ENCODE results near the gene AMMECR1L. TPM values are rescaled to one million over a fixed set of nuclear protein-coding genes. Genes with fewer than 3 reads are reported as not detected.

AMMECR1L gene
- total and polyA plus RNA-seq, 2 of the 13 experiments (the other 11 are each of a cell fraction or from before 2014, with no cell fraction given): 9.1 to 14.2 TPM

GRCh38 chr2:127857265-127857808 lies 28.4 kb downstream of the AMMECR1L start (continued):
- TF ChIP-seq GABPA (IDR thresholded peaks at IDR 0.05; ENCODE audit: low read depth, low read length) (no peak), GABPA (CRISPR knock-in tag; IDR thresholded peaks at IDR 0.05; ENCODE audit: low read depth) (peak; percentile 46; the same call in 1 of the 2 replicates), ZBTB20 (CRISPR knock-in tag; IDR thresholded peaks at IDR 0.05; ENCODE audit: borderline replicate concordance, low read depth) (peak; percentile 38; the same call in 1 of the 2 replicates), ZNF547 (CRISPR knock-in tag; IDR thresholded peaks at IDR 0.05) (0 out of 2 replicates have a peak, but pooled peaks have one; percentile 9), ZNF138 (CRISPR knock-in tag; IDR thresholded peaks at IDR 0.05; ENCODE audit: low read depth) (no peak), ZFP91 (CRISPR knock-in tag; IDR thresholded peaks at IDR 0.05; ENCODE audit: borderline replicate concordance) (no peak), RELA (CRISPR knock-in tag; IDR thresholded peaks at IDR 0.05) (no peak), CEBPB (IDR thresholded peaks at IDR 0.05; ENCODE audit: borderline replicate concordance, low read depth, low read length) (no peak), ZNF570 (CRISPR knock-in tag; IDR thresholded peaks at IDR 0.05; ENCODE audit: borderline replicate concordance) (no peak), TEF (CRISPR knock-in tag; IDR thresholded peaks at IDR 0.05) (no peak), ZNF724P (CRISPR knock-in tag; IDR thresholded peaks at IDR 0.05; ENCODE audit: borderline replicate concordance) (0 out of 2 replicates have a peak, but pooled peaks have one; percentile 35), SMAD9 (CRISPR knock-in tag; IDR thresholded peaks at IDR 0.05) (0 out of 2 replicates have a peak, but pooled peaks have one; percentile 11), TRIM24 (CRISPR knock-in tag; IDR thresholded peaks at IDR 0.05) (no peak), ZNF850 (CRISPR knock-in tag; conservative IDR thresholded peaks at IDR 0.05) (no peak), ZNF879 (CRISPR knock-in tag; IDR thresholded peaks at IDR 0.05) (peak; percentile 84; the same call in 1 of the 2 replicates), IKZF4 (CRISPR knock-in tag; IDR thresholded peaks at IDR 0.05; ENCODE audit: borderline replicate concordance, low read depth, not compliant biosample characterization) (no peak), KLF12 (CRISPR knock-in tag; IDR thresholded peaks at IDR 0.05; ENCODE audit: borderline replicate concordance) (no peak), WIZ (CRISPR knock-in tag; IDR thresholded peaks at IDR 0.05) (no peak), ZMAT3 (CRISPR knock-in tag; conservative IDR thresholded peaks at IDR 0.05) (peak; percentile 68; the same call in 1 of the 2 replicates), MXI1 (IDR thresholded peaks at IDR 0.05; ENCODE audit: borderline replicate concordance, low read depth, low read length) (no peak), ISL2 (CRISPR knock-in tag; IDR thresholded peaks at IDR 0.05) (no peak), KDM6A (CRISPR knock-in tag; IDR thresholded peaks at IDR 0.05; ENCODE audit: low read depth) (no peak), GATAD1 (CRISPR knock-in tag; IDR thresholded peaks at IDR 0.05) (no peak), ZNF124 (CRISPR knock-in tag; IDR thresholded peaks at IDR 0.05) (no peak), HNRNPH1 (optimal IDR thresholded peaks at IDR 0.05; ENCODE audit: low read depth, low read length) (no peak)
- TF ChIP-seq, protein P1, sequence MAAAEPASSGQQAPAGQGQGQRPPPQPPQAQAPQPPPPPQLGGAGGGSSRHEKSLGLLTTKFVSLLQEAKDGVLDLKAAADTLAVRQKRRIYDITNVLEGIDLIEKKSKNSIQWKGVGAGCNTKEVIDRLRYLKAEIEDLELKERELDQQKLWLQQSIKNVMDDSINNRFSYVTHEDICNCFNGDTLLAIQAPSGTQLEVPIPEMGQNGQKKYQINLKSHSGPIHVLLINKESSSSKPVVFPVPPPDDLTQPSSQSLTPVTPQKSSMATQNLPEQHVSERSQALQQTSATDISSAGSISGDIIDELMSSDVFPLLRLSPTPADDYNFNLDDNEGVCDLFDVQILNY (CRISPR knock-in tag; conservative IDR thresholded peaks at IDR 0.05): no peak
- TF ChIP-seq, protein P2, sequence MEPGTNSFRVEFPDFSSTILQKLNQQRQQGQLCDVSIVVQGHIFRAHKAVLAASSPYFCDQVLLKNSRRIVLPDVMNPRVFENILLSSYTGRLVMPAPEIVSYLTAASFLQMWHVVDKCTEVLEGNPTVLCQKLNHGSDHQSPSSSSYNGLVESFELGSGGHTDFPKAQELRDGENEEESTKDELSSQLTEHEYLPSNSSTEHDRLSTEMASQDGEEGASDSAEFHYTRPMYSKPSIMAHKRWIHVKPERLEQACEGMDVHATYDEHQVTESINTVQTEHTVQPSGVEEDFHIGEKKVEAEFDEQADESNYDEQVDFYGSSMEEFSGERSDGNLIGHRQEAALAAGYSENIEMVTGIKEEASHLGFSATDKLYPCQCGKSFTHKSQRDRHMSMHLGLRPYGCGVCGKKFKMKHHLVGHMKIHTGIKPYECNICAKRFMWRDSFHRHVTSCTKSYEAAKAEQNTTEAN (CRISPR knock-in tag; conservative IDR thresholded peaks at IDR 0.05): no peak

Measured in HepG2 (cell line).